Adrenal gland (tissue), 5 donors: ENCODE measurements around the gene COQ3.

ENCODE experiments used
- POLR2A ChIP-seq, 2 donors: fragments of 450-650 bp; IDR thresholded peaks; one replicate each; pipeline ENCODE4 v1.6.1; 2017; ENCODE audit warnings: antibody characterized with exemption in 2 of 2, mild to moderate bottlenecking in 2 of 2, moderate library complexity in 1 of 2
- TF ChIP-seq, protein P1 (sequence below), 6 experiments: fragments of 450-650 bp in 4 of 6; fragments of 200-600 bp in 2 of 6; sonication (generic) in 1 of 6; IDR thresholded peaks; 1 replicate in 5 of 6; 2 replicates in 1 of 6; pipeline versions ENCODE4 v1.5.1 to v1.8.0; 2016 to 2021; ENCODE audit warnings: antibody characterized with exemption in 6 of 6, mild to moderate bottlenecking in 2 of 6, moderate library complexity in 1 of 6
- donor health status: DM: no; HTN: no; CAD: no.

DNA sequence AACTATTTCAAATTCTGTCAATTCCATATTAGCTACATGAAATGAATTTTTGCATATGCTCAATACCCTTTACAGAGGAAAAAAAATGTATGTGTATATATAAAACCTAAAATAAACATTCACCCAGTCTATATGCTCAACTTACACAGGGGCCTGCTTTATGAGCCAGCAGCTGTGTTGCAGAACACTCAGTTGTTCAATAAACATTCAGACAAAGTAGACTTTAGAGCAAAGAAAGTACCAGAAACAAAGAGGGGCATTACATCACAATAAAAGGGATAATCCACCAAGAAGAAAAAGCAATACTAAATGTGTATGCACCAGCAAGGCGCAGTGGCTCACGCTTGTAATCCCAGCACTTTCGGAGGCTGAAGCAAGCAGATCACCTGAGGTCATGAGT, 9.5 kb downstream of the COQ3 start:
- TF ChIP-seq POLR2A (IDR thresholded peaks at IDR 0.05): no peak
- TF ChIP-seq, protein P1, sequence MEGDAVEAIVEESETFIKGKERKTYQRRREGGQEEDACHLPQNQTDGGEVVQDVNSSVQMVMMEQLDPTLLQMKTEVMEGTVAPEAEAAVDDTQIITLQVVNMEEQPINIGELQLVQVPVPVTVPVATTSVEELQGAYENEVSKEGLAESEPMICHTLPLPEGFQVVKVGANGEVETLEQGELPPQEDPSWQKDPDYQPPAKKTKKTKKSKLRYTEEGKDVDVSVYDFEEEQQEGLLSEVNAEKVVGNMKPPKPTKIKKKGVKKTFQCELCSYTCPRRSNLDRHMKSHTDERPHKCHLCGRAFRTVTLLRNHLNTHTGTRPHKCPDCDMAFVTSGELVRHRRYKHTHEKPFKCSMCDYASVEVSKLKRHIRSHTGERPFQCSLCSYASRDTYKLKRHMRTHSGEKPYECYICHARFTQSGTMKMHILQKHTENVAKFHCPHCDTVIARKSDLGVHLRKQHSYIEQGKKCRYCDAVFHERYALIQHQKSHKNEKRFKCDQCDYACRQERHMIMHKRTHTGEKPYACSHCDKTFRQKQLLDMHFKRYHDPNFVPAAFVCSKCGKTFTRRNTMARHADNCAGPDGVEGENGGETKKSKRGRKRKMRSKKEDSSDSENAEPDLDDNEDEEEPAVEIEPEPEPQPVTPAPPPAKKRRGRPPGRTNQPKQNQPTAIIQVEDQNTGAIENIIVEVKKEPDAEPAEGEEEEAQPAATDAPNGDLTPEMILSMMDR (IDR thresholded peaks at IDR 0.05): no peak
